Neural progenitor cell (in vitro differentiated cells): ENCODE measurements around the gene DDX31.

Experiments
- CTCF ChIP-seq: fragments of 200-600 bp; sonication (generic); IDR thresholded peaks from 2 replicates; pipeline ENCODE4 v1.5.1; 2017; ENCODE audit warnings: antibody characterized with exemption, mild to moderate bottlenecking
- EZH2 ChIP-seq: fragments of 200-600 bp; sonication (generic); IDR thresholded peaks from 2 replicates; pipeline ENCODE4 v1.6.1; 2017; ENCODE audit warnings: antibody characterized with exemption, mild to moderate bottlenecking, moderate library complexity
- EZH2phosphoT487 ChIP-seq: fragments of 200-600 bp; sonication (generic); IDR thresholded peaks from 2 replicates; pipeline ENCODE4 v1.6.1; 2017; ENCODE audit warnings: antibody characterized with exemption

- TF ChIP-seq CTCF (no peak), EZH2 (no peak), EZH2phosphoT487 (no peak)
Observed at GRCh38 chr9:132591751-132592314, 78.0 kb downstream of the DDX31 start.
